H9 (cell line): ENCODE measurements around the gene MRPS26. TPM values are rescaled to one million over a fixed set of nuclear protein-coding genes. Genes with fewer than 3 reads are reported as not detected.

Source experiments
- DNase-seq: peaks from one replicate; pipeline ENCODE4 v3.0.0-alpha.2; 2017
- H2AFZ ChIP-seq: one replicate; pipeline ENCODE4 v1.6.1; 2013; ENCODE audit warnings: mild to moderate bottlenecking, low read length, control low read depth, moderate library complexity
- H2AK5ac ChIP-seq: 2 replicates; pipeline ENCODE4 v1.6.1; 2013; ENCODE audit warnings: low read length, control low read depth, mixed read lengths; ENCODE audit not compliant: insufficient read length
- H2BK120ac ChIP-seq: one replicate; pipeline ENCODE4 v1.6.1; 2013; ENCODE audit warnings: low read depth, mild to moderate bottlenecking, low read length, control low read depth, inconsistent platforms; ENCODE audit not compliant: poor library complexity, severe bottlenecking
- H2BK12ac ChIP-seq: 2 replicates; pipeline ENCODE4 v1.6.1; 2013; ENCODE audit warnings: low read length, control low read depth, mixed read lengths, low read depth; ENCODE audit not compliant: insufficient read length
- H2BK15ac ChIP-seq: 2 replicates; pipeline ENCODE4 v1.6.1; 2013; ENCODE audit warnings: low read depth, low read length, control low read depth
- H2BK20ac ChIP-seq: one replicate; pipeline ENCODE4 v1.6.1; 2013; ENCODE audit warnings: low read depth, mild to moderate bottlenecking, low read length, control low read depth, inconsistent platforms; ENCODE audit not compliant: poor library complexity, severe bottlenecking
- H2BK5ac ChIP-seq: 2 replicates; pipeline ENCODE4 v1.6.1; 2013; ENCODE audit warnings: low read length, control low read depth, mixed read lengths; ENCODE audit not compliant: insufficient read length
- H3K14ac ChIP-seq: 2 replicates; pipeline ENCODE4 v1.6.1; 2013; ENCODE audit warnings: low read length, control low read depth; ENCODE audit not compliant: insufficient read depth
- H3K18ac ChIP-seq: 2 replicates; pipeline ENCODE4 v1.6.1; 2013; ENCODE audit warnings: low read depth, mild to moderate bottlenecking, mixed read lengths, low read length, control low read depth; ENCODE audit not compliant: insufficient read length
- H3K23ac ChIP-seq: 2 replicates; pipeline ENCODE4 v1.6.1; 2013; ENCODE audit warnings: low read length, control low read depth, mixed read lengths, low read depth; ENCODE audit not compliant: insufficient read length
- H3K23me2 ChIP-seq: 2 replicates; pipeline ENCODE4 v1.6.1; 2013; ENCODE audit warnings: low read depth, mild to moderate bottlenecking, mixed read lengths, low read length, control low read depth; ENCODE audit not compliant: insufficient read length, poor library complexity, severe bottlenecking
- H3K27ac ChIP-seq: 2 replicates; pipeline ENCODE4 v1.5.1; 2013; ENCODE audit warnings: low read length, control low read depth, mixed read lengths, low read depth; ENCODE audit not compliant: insufficient read length
- H3K27me3 ChIP-seq: 2 replicates; pipeline ENCODE4 v1.6.1; 2013; ENCODE audit warnings: low read length, control low read depth, inconsistent platforms; ENCODE audit not compliant: insufficient read depth
- H3K4ac ChIP-seq: 2 replicates; pipeline ENCODE4 v1.6.1; 2013; ENCODE audit warnings: low read depth, mild to moderate bottlenecking, control low read depth, inconsistent platforms, low read length, moderate library complexity
- H3K4me1 ChIP-seq: 2 replicates; pipeline ENCODE4 v1.6.1; 2013; ENCODE audit warnings: low read length, control low read depth, inconsistent platforms; ENCODE audit not compliant: insufficient read depth
- H3K4me2 ChIP-seq: 2 replicates; pipeline ENCODE4 v1.6.1; 2013; ENCODE audit warnings: low read length, control low read depth, mixed read lengths; ENCODE audit not compliant: insufficient read length, insufficient read depth
- H3K56ac ChIP-seq: 2 replicates; pipeline ENCODE4 v1.6.1; 2013; ENCODE audit warnings: low read depth, mild to moderate bottlenecking, mixed read lengths, low read length, control low read depth; ENCODE audit not compliant: insufficient read length
- H3K79me1 ChIP-seq: 2 replicates; pipeline ENCODE4 v1.6.1; 2013; ENCODE audit warnings: low read depth, mild to moderate bottlenecking, moderate library complexity, low read length, control low read depth, inconsistent platforms; ENCODE audit not compliant: insufficient read depth, poor library complexity, severe bottlenecking
- H3K79me2 ChIP-seq: 2 replicates; pipeline ENCODE4 v1.6.1; 2013; ENCODE audit warnings: low read length, control low read depth, inconsistent platforms; ENCODE audit not compliant: insufficient read depth
- H3K9ac ChIP-seq: 2 replicates; pipeline ENCODE4 v1.6.1; 2013; ENCODE audit warnings: low read length, control low read depth, mixed read lengths; ENCODE audit not compliant: insufficient read length; ENCODE audit errors: extremely low read depth
- H3K9me3 ChIP-seq: one replicate; pipeline ENCODE4 v1.6.1; 2013; ENCODE audit warnings: low read depth, low read length, inconsistent platforms; ENCODE audit not compliant: control insufficient read depth
- H3T11ph ChIP-seq: one replicate; pipeline ENCODE4 v1.6.1; 2013; ENCODE audit warnings: mild to moderate bottlenecking, low read length, control low read depth, inconsistent platforms
- H4K20me1 ChIP-seq: one replicate; pipeline ENCODE4 v1.6.1; 2013; ENCODE audit not compliant: control insufficient read depth, insufficient read length, insufficient read depth
- H4K5ac ChIP-seq: 2 replicates; pipeline ENCODE4 v1.6.1; 2013; ENCODE audit warnings: low read depth, mild to moderate bottlenecking, mixed read lengths, low read length, control low read depth; ENCODE audit not compliant: insufficient read length
- H4K8ac ChIP-seq: replicated peaks from 2 replicates; pipeline ENCODE4 v1.6.1; 2013; ENCODE audit warnings: low read length, control low read depth, mixed read lengths, low read depth; ENCODE audit not compliant: insufficient read length
- H4K91ac ChIP-seq: 2 replicates; pipeline ENCODE4 v1.6.1; 2013; ENCODE audit warnings: low read depth, mild to moderate bottlenecking, moderate library complexity, mixed read lengths, low read length, control low read depth; ENCODE audit not compliant: insufficient read length
- H3K27ac Mint-ChIP-seq, 3 experiments: 2 replicates in 2 of 3; 3 replicates in 1 of 3; pipeline ENCODE4 v1.8.0; 2020 to 2021; ENCODE audit warnings: mixed read lengths in 3 of 3, mild to moderate bottlenecking in 1 of 3, moderate library complexity in 1 of 3
- H3K27me3 Mint-ChIP-seq: 2 replicates; pipeline ENCODE4 v1.8.0; 2021; ENCODE audit warnings: low read depth, mild to moderate bottlenecking, moderate library complexity, mixed read lengths
- H3K36me3 Mint-ChIP-seq, 3 experiments: 2 replicates in 2 of 3; 3 replicates in 1 of 3; pipeline ENCODE4 v1.8.0; 2020 to 2021; ENCODE audit warnings: low read depth in 3 of 3, mixed read lengths in 3 of 3; ENCODE audit not compliant: insufficient read depth in 1 of 3
- H3K4me1 Mint-ChIP-seq, 2 experiments: 2 replicates each; pipeline ENCODE4 v1.8.0; 2020; ENCODE audit warnings: mixed read lengths in 2 of 2
- H3K4me3 Mint-ChIP-seq, 2 experiments: 2 replicates in 1 of 2; 3 replicates in 1 of 2; pipeline ENCODE4 v1.8.0; 2020 to 2021; ENCODE audit warnings: mild to moderate bottlenecking in 2 of 2, mixed read lengths in 2 of 2, moderate library complexity in 1 of 2
- H3K9me3 Mint-ChIP-seq, 2 experiments: 2 replicates in 1 of 2; 3 replicates in 1 of 2; pipeline ENCODE4 v1.8.0; 2020; ENCODE audit warnings: mild to moderate bottlenecking in 2 of 2, mixed read lengths in 2 of 2, moderate library complexity in 1 of 2
- CTCF ChIP-seq: fragments of 200-600 bp; sonication (generic); conservative IDR thresholded peaks from 3 replicates; pipeline ENCODE4 v1.8.0; 2021; ENCODE audit warnings: antibody characterized with exemption, mild to moderate bottlenecking
- WGBS: extraction: QIAGEN DNeasy Blood & Tissue Kit; methylation state at CpG from one replicate; pipeline ENCODE4 v1.1.7; 2013; ENCODE audit warnings: missing lambda C conversion rate, low lambda C conversion rate, mixed read lengths; ENCODE audit not compliant: insufficient read length; ENCODE audit errors: extremely low coverage; 5-methylcytosine and 5-hydroxymethylcytosine counted together
- total RNA-seq: library from RNA; stranded (reverse); gene quantifications from 2 replicates; pipeline ENCODE4 v1.2.1, GENCODE V29; 2021

MRPS26 gene
- total RNA-seq, 1 experiment from 2014 or later: 97.6 TPM

- peaks cover 22 to 24% of the 10 kb centered on the region in 2 experiments for H3K4me1 Mint-ChIP-seq
- H3K4me3 Mint-ChIP-seq: peak overlapping the region in 1 of 2 experiments; percentile 29; a peak in 1 of 5 replicates
- no peak overlapping the region for H2BK20ac ChIP-seq
- no peak overlapping the region for H3K23ac ChIP-seq
- no peaks in the 10 kb centered on the region for H3K79me1 ChIP-seq
- no peak for DNase-seq
- H2AK5ac ChIP-seq: no peak overlapping the region
- H3K18ac ChIP-seq: no peak overlapping the region
- no peak overlapping the region for H3K14ac ChIP-seq
- no peak overlapping the region for H2BK5ac ChIP-seq
- WGBS: no CpG with 5 or more reads among the region's 5 CpGs
- H2BK15ac ChIP-seq: no peak overlapping the region
- H2BK12ac ChIP-seq: no peak overlapping the region
- H2AFZ ChIP-seq: no peak overlapping the region
- peaks cover 13% of the 10 kb centered on the region for H3K23me2 ChIP-seq
- no peak overlapping the region for H3K9ac ChIP-seq
- peak overlapping the region in 1 of 3 experiments; percentile 73; a peak in 3 of 7 replicates for H3K27ac Mint-ChIP-seq
- H2BK120ac ChIP-seq: no peak overlapping the region
- H3K27ac ChIP-seq: no peak overlapping the region
- H3K27me3 Mint-ChIP-seq: no peaks in the 10 kb centered on the region; the same call in 1 of the 2 replicates
- H3K4me1 ChIP-seq: peaks cover 12% of the 10 kb centered on the region; the same call in 1 of the 2 replicates
- no peak overlapping the region for H3K56ac ChIP-seq
- H3K9me3 Mint-ChIP-seq: no peaks in the 10 kb centered on the region
- no peak overlapping the region for H3K4me2 ChIP-seq
- H4K5ac ChIP-seq: no peak overlapping the region
- no peak overlapping the region for H4K8ac ChIP-seq
- no peaks in the 10 kb centered on the region; the same call in 1 of the 2 replicates for H3K79me2 ChIP-seq
- no peaks in the 10 kb centered on the region for H3K9me3 ChIP-seq
- no peak overlapping the region for H3T11ph ChIP-seq
- H4K20me1 ChIP-seq: no peaks in the 10 kb centered on the region
- H4K91ac ChIP-seq: no peak overlapping the region
- TF ChIP-seq CTCF: no peak
- H3K36me3 Mint-ChIP-seq: peaks cover 10 to 39% (median 38%) of the 10 kb centered on the region in 3 experiments
- H3K4ac ChIP-seq: no peak overlapping the region
- no peaks in the 10 kb centered on the region for H3K27me3 ChIP-seq
Measured at GRCh38 chr20:3042625-3043024, 3.2 kb upstream of the MRPS26 start.
